Measurements from ENCODE around the gene ADGRB3. TPM values are rescaled to one million over a fixed set of nuclear protein-coding genes. Genes with fewer than 3 reads are reported as not detected.
"Not testable (repeated sequence)": the region's sequence is repeated elsewhere in the genome, so short reads cannot be mapped to it uniquely, and the experiment has no call there.

Gene ADGRB3
- total RNA-seq, 6 donors from 2014 or later, result 1.1 to 7.3 (median 3.0) TPM

GRCh38 chr6:69102416-69102815 lies 467.3 kb downstream of the ADGRB3 start:
- no peaks in the 10 kb centered on the region for H3K4me1 ChIP-seq
- no peak for DNase-seq
- H3K36me3 ChIP-seq, result no peaks in the 10 kb centered on the region
- no peak overlapping the region for H3K4me3 ChIP-seq
- no peak for ATAC-seq (ENCODE audit: low FRiP score in 2 of 2)
- H3K9me3 ChIP-seq, result no peaks in the 10 kb centered on the region
- no peaks in the 10 kb centered on the region for H3K27me3 ChIP-seq
- 74 to 79% methylated on average over 2 of the region's 2 CpGs for WGBS, 2 donors
- H3K27ac ChIP-seq, result no peak overlapping the region
- TF ChIP-seq POLR2AphosphoS5 (IDR thresholded peaks at IDR 0.05), result no peak
- TF ChIP-seq POLR2A (IDR thresholded peaks at IDR 0.05), result no peak
- TF ChIP-seq, protein P1, sequence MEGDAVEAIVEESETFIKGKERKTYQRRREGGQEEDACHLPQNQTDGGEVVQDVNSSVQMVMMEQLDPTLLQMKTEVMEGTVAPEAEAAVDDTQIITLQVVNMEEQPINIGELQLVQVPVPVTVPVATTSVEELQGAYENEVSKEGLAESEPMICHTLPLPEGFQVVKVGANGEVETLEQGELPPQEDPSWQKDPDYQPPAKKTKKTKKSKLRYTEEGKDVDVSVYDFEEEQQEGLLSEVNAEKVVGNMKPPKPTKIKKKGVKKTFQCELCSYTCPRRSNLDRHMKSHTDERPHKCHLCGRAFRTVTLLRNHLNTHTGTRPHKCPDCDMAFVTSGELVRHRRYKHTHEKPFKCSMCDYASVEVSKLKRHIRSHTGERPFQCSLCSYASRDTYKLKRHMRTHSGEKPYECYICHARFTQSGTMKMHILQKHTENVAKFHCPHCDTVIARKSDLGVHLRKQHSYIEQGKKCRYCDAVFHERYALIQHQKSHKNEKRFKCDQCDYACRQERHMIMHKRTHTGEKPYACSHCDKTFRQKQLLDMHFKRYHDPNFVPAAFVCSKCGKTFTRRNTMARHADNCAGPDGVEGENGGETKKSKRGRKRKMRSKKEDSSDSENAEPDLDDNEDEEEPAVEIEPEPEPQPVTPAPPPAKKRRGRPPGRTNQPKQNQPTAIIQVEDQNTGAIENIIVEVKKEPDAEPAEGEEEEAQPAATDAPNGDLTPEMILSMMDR (IDR thresholded peaks at IDR 0.05), result no peak

DNA sequence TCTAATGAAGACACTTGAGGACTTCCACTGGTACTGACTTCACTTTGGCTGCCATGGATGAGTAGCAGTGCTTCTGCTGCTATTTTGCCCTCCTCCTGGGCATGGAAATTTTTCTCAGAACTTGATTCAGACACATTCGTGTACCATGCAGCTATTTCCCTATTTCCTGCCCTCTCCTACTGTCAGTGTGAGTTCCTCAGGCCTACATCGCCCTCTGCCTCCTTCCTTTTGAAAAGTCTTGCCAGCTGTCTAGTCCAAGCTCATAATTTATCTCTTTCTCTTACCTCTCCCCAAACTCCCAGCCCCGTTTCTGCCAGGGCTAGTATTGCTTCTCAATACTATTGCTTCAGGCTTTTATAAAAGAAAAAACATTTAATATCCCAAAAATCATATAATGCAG lies 470.2 kb downstream of the ADGRB3 start:
- DNase-seq (no peak), ATAC-seq (ENCODE audit: low FRiP score in 2 of 2) (no peak)
- H3K4me3 ChIP-seq, result no peak overlapping the region
- TF ChIP-seq POLR2A (IDR thresholded peaks at IDR 0.05) (no peak), POLR2AphosphoS5 (IDR thresholded peaks at IDR 0.05) (no peak), EP300 (IDR thresholded peaks at IDR 0.05) (no peak)
- TF ChIP-seq, protein P1 (IDR thresholded peaks at IDR 0.05), result no peak
- H3K4me1 ChIP-seq, result no peaks in the 10 kb centered on the region
- H3K27ac ChIP-seq, result no peak overlapping the region
- H3K9me3 ChIP-seq, result no peaks in the 10 kb centered on the region
- WGBS, 2 donors, result 50 to 60% methylated on average over 3 of the region's 3 CpGs
- H3K27me3 ChIP-seq, result no peaks in the 10 kb centered on the region
- H3K36me3 ChIP-seq, result no peaks in the 10 kb centered on the region

DNA sequence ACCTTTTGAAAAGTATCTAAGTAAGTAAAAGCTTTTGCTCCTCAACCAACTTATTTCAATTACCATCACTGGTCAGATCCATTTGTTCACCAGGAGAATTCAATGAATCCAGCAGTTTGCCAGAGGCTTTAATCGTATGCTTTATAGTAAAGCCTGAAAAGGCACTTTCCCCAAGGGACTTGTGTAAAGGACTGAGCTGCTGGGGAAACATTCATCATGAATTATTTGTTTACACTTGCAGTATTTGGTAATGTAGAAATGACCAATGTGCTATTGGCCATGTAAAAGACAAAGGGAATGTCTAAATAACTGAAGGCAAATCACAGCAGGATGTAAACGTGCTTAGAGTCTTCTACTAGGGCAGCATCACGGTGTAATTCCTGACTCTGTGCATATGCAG lies 471.4 kb downstream of the ADGRB3 start:
- 62 to 72% methylated on average over 3 of the region's 3 CpGs for WGBS, 2 donors
- no peak for ATAC-seq (ENCODE audit: low FRiP score in 2 of 2)

DNA sequence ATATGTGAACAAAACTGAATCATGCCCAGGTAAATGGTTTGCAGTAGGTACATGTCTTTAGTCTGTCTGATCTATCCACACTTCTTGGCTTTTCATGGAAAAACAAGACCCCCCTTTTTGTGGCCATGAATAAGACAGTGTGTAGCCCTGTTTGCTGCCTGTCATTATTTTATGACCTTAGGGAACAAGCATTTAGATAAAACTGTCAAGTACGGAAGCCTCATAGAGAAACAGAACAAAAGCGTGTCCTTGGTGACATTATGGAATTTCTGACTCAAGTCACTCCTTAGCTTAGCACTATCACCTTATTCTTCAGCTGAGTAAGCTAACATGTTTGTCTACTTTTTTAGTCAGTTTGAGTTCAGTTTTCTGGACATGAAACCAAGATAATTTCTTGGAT lies 476.2 kb downstream of the ADGRB3 start:
- ATAC-seq (ENCODE audit: low FRiP score in 2 of 2), result no peak
- no peak for DNase-seq
- TF ChIP-seq, protein P1 (IDR thresholded peaks at IDR 0.05), result no peak
- TF ChIP-seq POLR2A (IDR thresholded peaks at IDR 0.05) (no peak), POLR2AphosphoS5 (IDR thresholded peaks at IDR 0.05) (no peak), EP300 (IDR thresholded peaks at IDR 0.05) (no peak)
- no peaks in the 10 kb centered on the region for H3K4me1 ChIP-seq
- H3K4me3 ChIP-seq, result no peak overlapping the region
- H3K36me3 ChIP-seq, result no peaks in the 10 kb centered on the region
- H3K27me3 ChIP-seq, result no peaks in the 10 kb centered on the region
- WGBS, 2 donors, result 80 to 82% methylated on average over 2 of the region's 2 CpGs
- H3K9me3 ChIP-seq, result no peaks in the 10 kb centered on the region
- no peak overlapping the region for H3K27ac ChIP-seq

More for the DNA sequence above, 471.4 kb downstream of the ADGRB3 start:
- no peak overlapping the region for H3K4me3 ChIP-seq
- H3K27me3 ChIP-seq, result no peaks in the 10 kb centered on the region
- no peaks in the 10 kb centered on the region for H3K9me3 ChIP-seq
- no peaks in the 10 kb centered on the region for H3K36me3 ChIP-seq
- TF ChIP-seq, protein P1 (IDR thresholded peaks at IDR 0.05), result no peak
- TF ChIP-seq EP300 (IDR thresholded peaks at IDR 0.05) (no peak), POLR2AphosphoS5 (IDR thresholded peaks at IDR 0.05) (no peak), POLR2A (IDR thresholded peaks at IDR 0.05) (no peak)
- no peak overlapping the region for H3K27ac ChIP-seq
- DNase-seq, result no peak
- H3K4me1 ChIP-seq, result no peaks in the 10 kb centered on the region

GRCh38 chr6:69116658-69117057 lies 481.6 kb downstream of the ADGRB3 start:
- Histone ChIP-seq H3K4me3 (no peak overlapping the region), H3K36me3 (no peaks in the 10 kb centered on the region), H3K9me3 (no peaks in the 10 kb centered on the region), H3K4me1 (no peaks in the 10 kb centered on the region), H3K27ac (no peak overlapping the region), H3K27me3 (no peaks in the 10 kb centered on the region)
- ATAC-seq (ENCODE audit: low FRiP score in 2 of 2) (no peak), DNase-seq (no peak)
- WGBS, 2 donors, result 70 to 81% methylated on average over 2 of the region's 2 CpGs
- TF ChIP-seq, protein P1 (IDR thresholded peaks at IDR 0.05), result no peak
- TF ChIP-seq EP300 (IDR thresholded peaks at IDR 0.05) (no peak), POLR2A (IDR thresholded peaks at IDR 0.05) (no peak), POLR2AphosphoS5 (IDR thresholded peaks at IDR 0.05) (no peak)

- WGBS, 2 donors, result 90 to 91% methylated on average over 24 to 45 of the region's 51 CpGs
- H3K27me3 ChIP-seq; ATAC-seq (ENCODE audit: low FRiP score in 2 of 2); H3K4me3 ChIP-seq; H3K9me3 ChIP-seq; H3K4me1 ChIP-seq; H3K27ac ChIP-seq; H3K36me3 ChIP-seq: not testable (repeated sequence)
- peak in 1 of 2 donors; percentile 72 for DNase-seq
Measured at GRCh38 chr6:69121461-69122406, 486.7 kb downstream of the ADGRB3 start.

All from upper lobe of left lung (tissue), 6 donors.